H9 (cell line): ENCODE results near the gene PREX1. TPM values are rescaled to one million over a fixed set of nuclear protein-coding genes. Genes with fewer than 3 reads are reported as not detected.

Source experiments
- DNase-seq: peaks from one replicate; pipeline ENCODE4 v3.0.0-alpha.2; 2017
- H2AFZ ChIP-seq: one replicate; pipeline ENCODE4 v1.6.1; 2013; ENCODE audit warnings: mild to moderate bottlenecking, low read length, control low read depth, moderate library complexity
- H2AK5ac ChIP-seq: 2 replicates; pipeline ENCODE4 v1.6.1; 2013; ENCODE audit warnings: low read length, control low read depth, mixed read lengths; ENCODE audit not compliant: insufficient read length
- H2BK120ac ChIP-seq: one replicate; pipeline ENCODE4 v1.6.1; 2013; ENCODE audit warnings: low read depth, mild to moderate bottlenecking, low read length, control low read depth, inconsistent platforms; ENCODE audit not compliant: poor library complexity, severe bottlenecking
- H2BK12ac ChIP-seq: 2 replicates; pipeline ENCODE4 v1.6.1; 2013; ENCODE audit warnings: low read length, control low read depth, mixed read lengths, low read depth; ENCODE audit not compliant: insufficient read length
- H2BK15ac ChIP-seq: 2 replicates; pipeline ENCODE4 v1.6.1; 2013; ENCODE audit warnings: low read depth, low read length, control low read depth
- H2BK20ac ChIP-seq: one replicate; pipeline ENCODE4 v1.6.1; 2013; ENCODE audit warnings: low read depth, mild to moderate bottlenecking, low read length, control low read depth, inconsistent platforms; ENCODE audit not compliant: poor library complexity, severe bottlenecking
- H2BK5ac ChIP-seq: 2 replicates; pipeline ENCODE4 v1.6.1; 2013; ENCODE audit warnings: low read length, control low read depth, mixed read lengths; ENCODE audit not compliant: insufficient read length
- H3K14ac ChIP-seq: 2 replicates; pipeline ENCODE4 v1.6.1; 2013; ENCODE audit warnings: low read length, control low read depth; ENCODE audit not compliant: insufficient read depth
- H3K18ac ChIP-seq: 2 replicates; pipeline ENCODE4 v1.6.1; 2013; ENCODE audit warnings: low read depth, mild to moderate bottlenecking, mixed read lengths, low read length, control low read depth; ENCODE audit not compliant: insufficient read length
- H3K23ac ChIP-seq: 2 replicates; pipeline ENCODE4 v1.6.1; 2013; ENCODE audit warnings: low read length, control low read depth, mixed read lengths, low read depth; ENCODE audit not compliant: insufficient read length
- H3K23me2 ChIP-seq: 2 replicates; pipeline ENCODE4 v1.6.1; 2013; ENCODE audit warnings: low read depth, mild to moderate bottlenecking, mixed read lengths, low read length, control low read depth; ENCODE audit not compliant: insufficient read length, poor library complexity, severe bottlenecking
- H3K27ac ChIP-seq: 2 replicates; pipeline ENCODE4 v1.5.1; 2013; ENCODE audit warnings: low read length, control low read depth, mixed read lengths, low read depth; ENCODE audit not compliant: insufficient read length
- H3K27me3 ChIP-seq: 2 replicates; pipeline ENCODE4 v1.6.1; 2013; ENCODE audit warnings: low read length, control low read depth, inconsistent platforms; ENCODE audit not compliant: insufficient read depth
- H3K4ac ChIP-seq: 2 replicates; pipeline ENCODE4 v1.6.1; 2013; ENCODE audit warnings: low read depth, mild to moderate bottlenecking, control low read depth, inconsistent platforms, low read length, moderate library complexity
- H3K4me1 ChIP-seq: 2 replicates; pipeline ENCODE4 v1.6.1; 2013; ENCODE audit warnings: low read length, control low read depth, inconsistent platforms; ENCODE audit not compliant: insufficient read depth
- H3K4me2 ChIP-seq: 2 replicates; pipeline ENCODE4 v1.6.1; 2013; ENCODE audit warnings: low read length, control low read depth, mixed read lengths; ENCODE audit not compliant: insufficient read length, insufficient read depth
- H3K56ac ChIP-seq: 2 replicates; pipeline ENCODE4 v1.6.1; 2013; ENCODE audit warnings: low read depth, mild to moderate bottlenecking, mixed read lengths, low read length, control low read depth; ENCODE audit not compliant: insufficient read length
- H3K79me1 ChIP-seq: 2 replicates; pipeline ENCODE4 v1.6.1; 2013; ENCODE audit warnings: low read depth, mild to moderate bottlenecking, moderate library complexity, low read length, control low read depth, inconsistent platforms; ENCODE audit not compliant: insufficient read depth, poor library complexity, severe bottlenecking
- H3K79me2 ChIP-seq: 2 replicates; pipeline ENCODE4 v1.6.1; 2013; ENCODE audit warnings: low read length, control low read depth, inconsistent platforms; ENCODE audit not compliant: insufficient read depth
- H3K9ac ChIP-seq: 2 replicates; pipeline ENCODE4 v1.6.1; 2013; ENCODE audit warnings: low read length, control low read depth, mixed read lengths; ENCODE audit not compliant: insufficient read length; ENCODE audit errors: extremely low read depth
- H3K9me3 ChIP-seq: one replicate; pipeline ENCODE4 v1.6.1; 2013; ENCODE audit warnings: low read depth, low read length, inconsistent platforms; ENCODE audit not compliant: control insufficient read depth
- H3T11ph ChIP-seq: one replicate; pipeline ENCODE4 v1.6.1; 2013; ENCODE audit warnings: mild to moderate bottlenecking, low read length, control low read depth, inconsistent platforms
- H4K20me1 ChIP-seq: one replicate; pipeline ENCODE4 v1.6.1; 2013; ENCODE audit not compliant: control insufficient read depth, insufficient read length, insufficient read depth
- H4K5ac ChIP-seq: 2 replicates; pipeline ENCODE4 v1.6.1; 2013; ENCODE audit warnings: low read depth, mild to moderate bottlenecking, mixed read lengths, low read length, control low read depth; ENCODE audit not compliant: insufficient read length
- H4K8ac ChIP-seq: replicated peaks from 2 replicates; pipeline ENCODE4 v1.6.1; 2013; ENCODE audit warnings: low read length, control low read depth, mixed read lengths, low read depth; ENCODE audit not compliant: insufficient read length
- H4K91ac ChIP-seq: 2 replicates; pipeline ENCODE4 v1.6.1; 2013; ENCODE audit warnings: low read depth, mild to moderate bottlenecking, moderate library complexity, mixed read lengths, low read length, control low read depth; ENCODE audit not compliant: insufficient read length
- H3K27ac Mint-ChIP-seq, 3 experiments: 2 replicates in 2 of 3; 3 replicates in 1 of 3; pipeline ENCODE4 v1.8.0; 2020 to 2021; ENCODE audit warnings: mixed read lengths in 3 of 3, mild to moderate bottlenecking in 1 of 3, moderate library complexity in 1 of 3
- H3K27me3 Mint-ChIP-seq: 2 replicates; pipeline ENCODE4 v1.8.0; 2021; ENCODE audit warnings: low read depth, mild to moderate bottlenecking, moderate library complexity, mixed read lengths
- H3K36me3 Mint-ChIP-seq, 3 experiments: 2 replicates in 2 of 3; 3 replicates in 1 of 3; pipeline ENCODE4 v1.8.0; 2020 to 2021; ENCODE audit warnings: low read depth in 3 of 3, mixed read lengths in 3 of 3; ENCODE audit not compliant: insufficient read depth in 1 of 3
- H3K4me1 Mint-ChIP-seq, 2 experiments: 2 replicates each; pipeline ENCODE4 v1.8.0; 2020; ENCODE audit warnings: mixed read lengths in 2 of 2
- H3K4me3 Mint-ChIP-seq, 2 experiments: 2 replicates in 1 of 2; 3 replicates in 1 of 2; pipeline ENCODE4 v1.8.0; 2020 to 2021; ENCODE audit warnings: mild to moderate bottlenecking in 2 of 2, mixed read lengths in 2 of 2, moderate library complexity in 1 of 2
- H3K9me3 Mint-ChIP-seq, 2 experiments: 2 replicates in 1 of 2; 3 replicates in 1 of 2; pipeline ENCODE4 v1.8.0; 2020; ENCODE audit warnings: mild to moderate bottlenecking in 2 of 2, mixed read lengths in 2 of 2, moderate library complexity in 1 of 2
- WGBS: extraction: QIAGEN DNeasy Blood & Tissue Kit; methylation state at CpG from one replicate; pipeline ENCODE4 v1.1.7; 2013; ENCODE audit warnings: missing lambda C conversion rate, low lambda C conversion rate, mixed read lengths; ENCODE audit not compliant: insufficient read length; ENCODE audit errors: extremely low coverage; 5-methylcytosine and 5-hydroxymethylcytosine counted together
- total RNA-seq: library from RNA; stranded (reverse); gene quantifications from 2 replicates; pipeline ENCODE4 v1.2.1, GENCODE V29; 2021
- TF ChIP-seq, protein P1 (sequence below): fragments of 200-600 bp; sonication (generic); conservative IDR thresholded peaks from 3 replicates; pipeline ENCODE4 v1.8.0; 2021; ENCODE audit warnings: antibody characterized with exemption, mild to moderate bottlenecking

PREX1 gene
- total RNA-seq, 1 experiment from 2014 or later: 6.6 TPM

DNA sequence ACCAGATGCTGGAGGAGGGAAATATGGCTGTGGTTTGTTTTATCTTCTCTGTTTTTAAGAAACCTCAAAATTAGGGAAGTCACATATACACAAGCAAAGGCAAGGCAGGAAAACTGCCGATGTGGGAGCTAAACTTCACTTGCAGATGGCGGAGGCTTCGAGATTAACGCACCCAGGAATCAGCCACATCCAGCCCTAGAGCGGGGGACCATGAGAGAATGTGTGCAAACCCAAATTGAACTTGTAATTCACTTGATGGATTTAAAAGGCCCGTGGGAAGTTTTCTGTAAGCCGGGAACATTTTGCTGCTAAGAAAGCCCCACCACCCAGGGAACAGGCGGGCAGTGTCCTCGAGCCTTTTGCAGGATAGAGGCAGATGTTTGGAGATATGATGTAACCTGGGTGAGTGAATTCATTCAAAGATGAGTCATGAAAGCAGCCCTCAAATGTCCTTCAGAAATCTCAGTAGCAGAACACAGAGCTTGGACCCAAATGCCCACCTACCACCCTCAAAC, 39.9 kb downstream of the PREX1 start:
- Mint-ChIP-seq H3K4me3 (no peak overlapping the region), H3K27me3 (no peaks in the 10 kb centered on the region), H3K9me3 (no peaks in the 10 kb centered on the region), H3K4me1 (peaks cover 13 to 26% of the 10 kb centered on the region in 2 experiments), H3K27ac (no peak overlapping the region), H3K36me3 (no peaks in the 10 kb centered on the region)
- Histone ChIP-seq H2AFZ (no peak overlapping the region), H2BK120ac (no peak overlapping the region), H4K20me1 (no peaks in the 10 kb centered on the region), H3K18ac (no peak overlapping the region), H3K23ac (no peak overlapping the region), H3K4me2 (no peak overlapping the region), H3K27ac (no peak overlapping the region), H3K27me3 (no peaks in the 10 kb centered on the region), H4K5ac (no peak overlapping the region), H3K14ac (no peak overlapping the region), H2BK12ac (no peak overlapping the region), H3K79me1 (no peaks in the 10 kb centered on the region), H4K91ac (no peak overlapping the region), H2BK5ac (no peak overlapping the region), H3K4me1 (no peaks in the 10 kb centered on the region; the same call in 1 of the 2 replicates), H3K4ac (no peak overlapping the region), H2AK5ac (no peak overlapping the region), H3K79me2 (0 out of 2 replicates have a peak, but pooled peaks cover 3% of the 10 kb centered on the region), H3K56ac (no peak overlapping the region), H3K23me2 (no peaks in the 10 kb centered on the region), H3K9ac (no peak overlapping the region), H2BK20ac (no peak overlapping the region), H3K9me3 (no peaks in the 10 kb centered on the region), H3T11ph (no peak overlapping the region), H2BK15ac (no peak overlapping the region), H4K8ac (no peak overlapping the region)
- no peak for DNase-seq
- no CpG with 5 or more reads among the region's 9 CpGs for WGBS
- TF ChIP-seq, protein P1, sequence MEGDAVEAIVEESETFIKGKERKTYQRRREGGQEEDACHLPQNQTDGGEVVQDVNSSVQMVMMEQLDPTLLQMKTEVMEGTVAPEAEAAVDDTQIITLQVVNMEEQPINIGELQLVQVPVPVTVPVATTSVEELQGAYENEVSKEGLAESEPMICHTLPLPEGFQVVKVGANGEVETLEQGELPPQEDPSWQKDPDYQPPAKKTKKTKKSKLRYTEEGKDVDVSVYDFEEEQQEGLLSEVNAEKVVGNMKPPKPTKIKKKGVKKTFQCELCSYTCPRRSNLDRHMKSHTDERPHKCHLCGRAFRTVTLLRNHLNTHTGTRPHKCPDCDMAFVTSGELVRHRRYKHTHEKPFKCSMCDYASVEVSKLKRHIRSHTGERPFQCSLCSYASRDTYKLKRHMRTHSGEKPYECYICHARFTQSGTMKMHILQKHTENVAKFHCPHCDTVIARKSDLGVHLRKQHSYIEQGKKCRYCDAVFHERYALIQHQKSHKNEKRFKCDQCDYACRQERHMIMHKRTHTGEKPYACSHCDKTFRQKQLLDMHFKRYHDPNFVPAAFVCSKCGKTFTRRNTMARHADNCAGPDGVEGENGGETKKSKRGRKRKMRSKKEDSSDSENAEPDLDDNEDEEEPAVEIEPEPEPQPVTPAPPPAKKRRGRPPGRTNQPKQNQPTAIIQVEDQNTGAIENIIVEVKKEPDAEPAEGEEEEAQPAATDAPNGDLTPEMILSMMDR: no peak
